ENCODE measurements around the gene TBX4.
"Not testable (repeated sequence)": the region's sequence is repeated elsewhere in the genome, so short reads cannot be mapped to it uniquely, and the experiment has no call there.

TBX4 gene

GRCh38 chr17:61486135-61487120 is 34.2 kb downstream of the TBX4 start:
- Mint-ChIP-seq H3K4me1 (no peaks in the 10 kb centered on the region), H3K27me3 (no peaks in the 10 kb centered on the region), H3K4me3 (no peak overlapping the region), H3K9me3 (no peaks in the 10 kb centered on the region), H3K36me3 (no peaks in the 10 kb centered on the region), H3K27ac (no peak overlapping the region)
- ATAC-seq = no peak

GRCh38 chr17:61487161-61487988 is 35.2 kb downstream of the TBX4 start:
- no peaks in the 10 kb centered on the region for H3K27me3 Mint-ChIP-seq
- no peak for ATAC-seq
- no peak overlapping the region for H3K27ac Mint-ChIP-seq
- H3K4me3 Mint-ChIP-seq = no peak overlapping the region
- no peaks in the 10 kb centered on the region for H3K36me3 Mint-ChIP-seq
- H3K9me3 Mint-ChIP-seq = no peaks in the 10 kb centered on the region
- no peaks in the 10 kb centered on the region for H3K4me1 Mint-ChIP-seq

DNA sequence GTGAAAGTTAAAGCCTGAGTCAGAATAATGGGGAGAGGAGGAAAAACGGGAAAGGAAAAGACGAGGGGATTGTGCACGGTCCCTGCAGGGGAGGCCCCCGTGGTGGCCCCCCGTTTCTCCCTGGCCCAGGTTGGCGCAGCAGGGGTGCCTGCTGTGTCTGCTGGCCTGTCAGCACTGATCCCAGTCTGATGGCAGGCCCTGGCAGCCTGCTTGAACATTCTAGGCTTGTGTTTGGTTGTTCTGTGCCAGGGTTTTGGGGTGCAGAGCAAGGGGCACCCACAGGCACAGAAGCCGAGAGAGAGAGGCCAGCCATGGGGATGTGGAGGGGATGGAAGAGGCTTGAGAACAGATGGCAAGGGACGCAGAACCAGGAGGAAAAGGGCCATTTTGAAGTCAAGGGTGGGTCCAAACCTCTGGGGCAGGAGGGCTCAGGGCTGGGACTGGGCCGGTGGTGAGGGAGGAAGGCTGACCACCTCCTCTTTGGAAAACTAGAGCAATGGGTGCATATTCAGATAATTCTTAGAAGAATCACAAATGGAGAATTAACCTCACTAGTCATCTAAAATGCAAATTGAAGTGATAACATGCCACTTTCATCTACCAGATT is 35.9 kb downstream of the TBX4 start:
- no peak for ATAC-seq
- H3K27me3 Mint-ChIP-seq = no peaks in the 10 kb centered on the region

DNA sequence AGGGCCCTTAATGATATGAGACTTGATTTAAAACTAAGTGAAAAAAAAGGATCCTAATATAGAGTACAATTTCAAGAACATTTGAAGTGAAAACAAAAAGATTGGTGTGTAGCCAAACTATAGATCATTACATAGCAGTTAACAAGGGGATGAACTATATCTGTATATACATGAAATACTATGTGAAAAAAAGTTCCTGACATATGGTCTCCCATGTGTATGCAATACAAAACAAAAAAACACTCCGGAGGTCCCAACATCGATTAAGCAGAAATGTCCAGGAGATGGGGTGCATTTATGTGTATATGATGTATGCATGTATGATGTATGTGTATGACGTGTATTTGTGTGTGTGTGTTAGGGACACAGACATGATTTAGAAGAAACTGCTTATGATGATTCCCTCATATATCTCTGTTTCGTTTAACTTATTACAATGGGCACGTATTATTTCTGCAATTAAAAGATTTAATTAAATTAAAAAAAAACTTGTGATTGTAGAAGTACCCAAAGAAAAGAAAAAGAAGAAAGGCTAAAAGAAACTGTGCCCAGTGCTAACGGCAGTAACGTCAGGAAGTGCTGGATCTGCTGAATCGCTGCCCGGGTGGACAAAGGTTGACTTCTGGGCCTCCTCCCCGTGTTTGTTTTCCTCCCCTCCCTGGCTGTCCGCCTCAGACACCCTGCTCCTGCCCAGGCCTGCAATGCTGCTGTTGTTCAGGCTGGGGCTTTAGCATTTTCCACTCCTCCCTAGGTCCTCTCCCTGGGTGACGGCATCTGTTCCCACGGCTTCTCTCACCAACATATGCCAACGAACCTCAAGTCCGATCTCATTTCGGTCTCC is 36.9 kb downstream of the TBX4 start:
- H3K27me3 Mint-ChIP-seq = peaks cover 3% of the 10 kb centered on the region
- H3K9me3 Mint-ChIP-seq = no peaks in the 10 kb centered on the region
- no peaks in the 10 kb centered on the region for H3K36me3 Mint-ChIP-seq
- no peak overlapping the region for H3K4me3 Mint-ChIP-seq
- H3K27ac Mint-ChIP-seq = no peak overlapping the region
- no peak for ATAC-seq
- no peaks in the 10 kb centered on the region for H3K4me1 Mint-ChIP-seq

More for the DNA sequence above, 35.9 kb downstream of the TBX4 start:
- H3K27ac Mint-ChIP-seq = no peak overlapping the region
- no peak overlapping the region for H3K4me3 Mint-ChIP-seq
- no peaks in the 10 kb centered on the region for H3K4me1 Mint-ChIP-seq
- no peaks in the 10 kb centered on the region for H3K36me3 Mint-ChIP-seq
- H3K9me3 Mint-ChIP-seq = no peaks in the 10 kb centered on the region

DNA sequence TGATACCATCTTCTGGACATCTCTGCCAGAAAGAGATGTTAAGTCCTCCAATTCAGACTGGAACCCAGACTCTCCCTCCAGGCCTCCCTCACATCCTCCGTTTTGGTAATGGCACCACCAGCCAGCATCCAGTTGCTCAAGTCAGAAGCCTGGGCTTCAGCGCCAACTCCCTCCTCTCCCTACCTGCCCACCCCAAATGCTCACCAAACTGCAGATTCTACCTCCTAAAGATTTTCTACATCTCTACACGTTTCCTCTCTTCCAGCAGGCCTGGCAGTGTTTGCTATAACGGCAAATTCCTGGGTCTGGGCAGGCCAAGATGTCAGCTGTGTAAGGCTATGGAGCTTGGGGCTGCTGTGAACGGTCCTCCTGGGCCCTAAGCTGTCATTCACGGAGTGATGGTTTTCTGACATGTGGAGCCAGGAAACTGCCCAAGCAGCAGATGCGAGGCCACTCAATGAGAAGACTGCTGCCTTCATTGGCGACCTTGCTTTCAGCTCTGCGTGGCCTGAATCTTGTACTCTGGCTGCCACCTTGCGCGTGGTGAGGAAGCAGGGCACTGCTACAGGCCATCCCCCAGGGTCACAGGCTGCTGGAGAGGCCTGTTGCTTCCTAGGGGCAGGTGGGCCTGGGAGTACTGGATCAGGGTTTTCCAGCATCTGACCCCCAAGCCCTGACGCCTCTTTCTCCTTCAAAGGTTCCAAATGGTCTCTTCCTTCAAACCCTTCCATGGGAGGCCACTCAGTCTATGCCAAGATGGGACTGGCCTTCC is 37.7 kb downstream of the TBX4 start:
- H3K36me3 Mint-ChIP-seq = no peaks in the 10 kb centered on the region
- peaks cover 9% of the 10 kb centered on the region for H3K27me3 Mint-ChIP-seq
- H3K9me3 Mint-ChIP-seq = no peaks in the 10 kb centered on the region
- ATAC-seq = no peak
- H3K4me3 Mint-ChIP-seq = no peak overlapping the region
- H3K27ac Mint-ChIP-seq = no peak overlapping the region
- no peaks in the 10 kb centered on the region for H3K4me1 Mint-ChIP-seq

DNA sequence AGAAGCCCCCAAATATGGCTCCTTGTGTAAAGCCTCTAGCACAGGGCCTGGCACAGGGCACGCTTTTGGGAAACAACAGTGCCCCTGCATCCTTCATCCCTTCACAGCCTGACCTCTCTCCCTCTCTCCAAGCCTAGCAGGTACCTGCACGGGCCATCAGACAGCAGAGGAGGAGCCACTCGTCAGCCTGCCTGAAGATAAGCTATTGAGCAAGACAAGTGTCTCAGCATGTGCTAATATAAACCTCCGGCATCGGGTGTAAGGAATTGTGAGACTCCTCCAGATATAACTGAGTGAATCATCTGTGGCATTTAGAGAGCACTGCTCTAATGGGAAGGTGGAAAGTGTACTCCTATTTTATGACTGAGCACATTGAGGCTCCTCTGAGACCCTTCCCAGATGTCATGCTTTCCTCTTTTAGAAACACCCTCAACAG is 38.3 kb downstream of the TBX4 start:
- no peaks in the 10 kb centered on the region for H3K9me3 Mint-ChIP-seq
- peaks cover 13% of the 10 kb centered on the region for H3K27me3 Mint-ChIP-seq
- H3K4me1 Mint-ChIP-seq = peaks cover 4% of the 10 kb centered on the region
- H3K36me3 Mint-ChIP-seq = no peaks in the 10 kb centered on the region
- H3K27ac Mint-ChIP-seq = no peak overlapping the region
- no peak for ATAC-seq
- H3K4me3 Mint-ChIP-seq = no peak overlapping the region

GRCh38 chr17:61491981-61492380 is 39.8 kb downstream of the TBX4 start:
- peaks cover 27% of the 10 kb centered on the region for H3K27me3 Mint-ChIP-seq
- H3K4me1 Mint-ChIP-seq = peaks cover 10% of the 10 kb centered on the region
- no peaks in the 10 kb centered on the region for H3K36me3 Mint-ChIP-seq
- ATAC-seq = no peak
- no peaks in the 10 kb centered on the region for H3K9me3 Mint-ChIP-seq
- no peak overlapping the region for H3K4me3 Mint-ChIP-seq
- no peak overlapping the region for H3K27ac Mint-ChIP-seq

- Mint-ChIP-seq H3K4me3 (no peak overlapping the region), H3K27ac (no peak overlapping the region), H3K27me3 (peaks cover 37% of the 10 kb centered on the region), H3K4me1 (peaks cover 10% of the 10 kb centered on the region), H3K9me3 (no peaks in the 10 kb centered on the region), H3K36me3 (no peaks in the 10 kb centered on the region)
- ATAC-seq = no peak
These were observed 40.7 kb downstream of the TBX4 start for GRCh38 chr17:61492759-61493526.

GRCh38 chr17:61493830-61494324 is 41.7 kb downstream of the TBX4 start:
- not testable (repeated sequence) for H3K4me1 Mint-ChIP-seq, H3K4me3 Mint-ChIP-seq, H3K9me3 Mint-ChIP-seq, ATAC-seq, H3K36me3 Mint-ChIP-seq, H3K27ac Mint-ChIP-seq
- H3K27me3 Mint-ChIP-seq = peaks cover 42% of the 10 kb centered on the region

DNA sequence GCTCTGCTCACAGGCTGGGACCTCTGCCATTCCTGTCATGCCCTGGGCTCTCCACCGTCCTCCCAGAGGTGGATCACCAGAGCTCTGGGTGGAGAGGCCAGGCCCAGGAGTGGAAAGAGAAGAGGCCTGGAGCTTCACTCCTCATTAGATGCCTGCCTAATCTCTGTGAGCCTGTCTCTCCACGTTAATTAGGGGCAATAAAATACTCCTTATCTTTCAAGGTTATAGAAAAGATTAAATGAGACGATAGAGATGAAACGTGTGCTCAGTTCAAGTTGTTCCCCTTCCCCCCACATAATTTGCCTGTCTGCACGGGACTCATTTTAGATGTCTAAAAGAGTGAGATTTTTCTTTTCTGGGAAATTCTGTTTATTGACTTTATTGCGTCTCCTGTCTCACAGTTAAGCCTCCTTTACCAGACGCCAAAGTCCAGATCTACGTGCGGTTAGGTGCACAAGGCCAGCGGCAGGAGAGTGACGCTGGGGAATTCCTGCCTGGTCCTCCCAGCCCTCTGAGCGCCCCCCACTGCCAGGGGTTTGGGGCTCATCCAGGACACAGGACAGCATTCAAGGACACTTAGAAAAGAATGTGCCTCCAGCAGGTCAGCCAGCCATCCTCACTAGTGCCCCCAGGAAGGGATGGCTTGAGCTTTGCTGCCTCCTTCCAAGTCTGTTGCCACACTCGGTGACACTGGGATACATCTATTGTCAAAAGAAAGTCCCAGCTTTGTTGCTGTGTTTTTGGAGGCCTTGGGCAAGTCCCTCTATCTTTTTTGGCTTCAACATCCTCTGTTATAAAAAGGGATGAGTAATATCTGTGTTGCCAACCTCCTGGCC is 42.3 kb downstream of the TBX4 start:
- no peaks in the 10 kb centered on the region for H3K9me3 Mint-ChIP-seq
- H3K36me3 Mint-ChIP-seq = no peaks in the 10 kb centered on the region
- H3K27ac Mint-ChIP-seq = no peak overlapping the region
- ATAC-seq = no peak
- H3K27me3 Mint-ChIP-seq = peaks cover 42% of the 10 kb centered on the region
- H3K4me1 Mint-ChIP-seq = peaks cover 10% of the 10 kb centered on the region
- no peak overlapping the region for H3K4me3 Mint-ChIP-seq

DNA sequence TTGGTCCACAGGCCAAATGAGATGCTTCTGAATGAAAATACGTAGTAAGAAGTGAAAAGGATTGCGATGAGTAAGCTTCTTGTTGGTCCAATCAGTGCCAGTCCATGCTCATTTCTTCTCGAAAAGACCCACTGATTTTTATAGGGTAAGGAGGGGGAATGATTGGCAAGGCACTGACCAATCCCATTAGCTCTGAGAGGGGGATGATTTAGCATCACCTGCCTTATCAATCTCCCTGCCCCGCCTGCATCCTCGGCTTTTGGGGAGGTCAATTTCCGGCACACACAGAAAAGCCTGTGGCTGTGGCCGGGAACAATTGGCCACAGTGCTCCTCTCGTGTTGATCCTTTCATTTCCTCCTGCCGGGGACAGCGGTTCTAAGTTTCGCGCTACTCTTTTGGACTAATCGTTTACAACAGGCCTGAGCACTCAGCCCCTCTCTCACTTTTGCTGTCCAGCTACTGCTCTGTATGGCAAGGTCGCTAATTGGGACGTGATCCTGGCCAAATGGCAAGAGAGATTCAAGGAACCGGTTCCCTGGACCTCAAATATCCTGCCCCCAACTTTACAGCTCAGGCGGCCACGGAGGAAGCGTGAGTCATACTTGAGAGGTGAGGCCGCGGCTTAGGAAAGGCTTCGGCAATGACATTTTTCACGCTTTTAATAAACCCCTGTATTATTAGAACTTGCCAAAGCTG is 43.1 kb downstream of the TBX4 start:
- Mint-ChIP-seq H3K27ac (no peak overlapping the region), H3K36me3 (no peaks in the 10 kb centered on the region), H3K9me3 (no peaks in the 10 kb centered on the region), H3K27me3 (peaks cover 42% of the 10 kb centered on the region), H3K4me3 (peak overlapping the region; percentile 57), H3K4me1 (peaks cover 10% of the 10 kb centered on the region)
- no peak for ATAC-seq

Data from stimulated activated memory B cell treated with anti-CD40 and anti-IgM and Interleukin-4, amounts not matched to agents 10 μg/mL and 1 μg/mL and 100 μg/mL, for 72 hours (primary cell).